Measurements from ENCODE around the gene CCR9.

CCR9 gene

DNA sequence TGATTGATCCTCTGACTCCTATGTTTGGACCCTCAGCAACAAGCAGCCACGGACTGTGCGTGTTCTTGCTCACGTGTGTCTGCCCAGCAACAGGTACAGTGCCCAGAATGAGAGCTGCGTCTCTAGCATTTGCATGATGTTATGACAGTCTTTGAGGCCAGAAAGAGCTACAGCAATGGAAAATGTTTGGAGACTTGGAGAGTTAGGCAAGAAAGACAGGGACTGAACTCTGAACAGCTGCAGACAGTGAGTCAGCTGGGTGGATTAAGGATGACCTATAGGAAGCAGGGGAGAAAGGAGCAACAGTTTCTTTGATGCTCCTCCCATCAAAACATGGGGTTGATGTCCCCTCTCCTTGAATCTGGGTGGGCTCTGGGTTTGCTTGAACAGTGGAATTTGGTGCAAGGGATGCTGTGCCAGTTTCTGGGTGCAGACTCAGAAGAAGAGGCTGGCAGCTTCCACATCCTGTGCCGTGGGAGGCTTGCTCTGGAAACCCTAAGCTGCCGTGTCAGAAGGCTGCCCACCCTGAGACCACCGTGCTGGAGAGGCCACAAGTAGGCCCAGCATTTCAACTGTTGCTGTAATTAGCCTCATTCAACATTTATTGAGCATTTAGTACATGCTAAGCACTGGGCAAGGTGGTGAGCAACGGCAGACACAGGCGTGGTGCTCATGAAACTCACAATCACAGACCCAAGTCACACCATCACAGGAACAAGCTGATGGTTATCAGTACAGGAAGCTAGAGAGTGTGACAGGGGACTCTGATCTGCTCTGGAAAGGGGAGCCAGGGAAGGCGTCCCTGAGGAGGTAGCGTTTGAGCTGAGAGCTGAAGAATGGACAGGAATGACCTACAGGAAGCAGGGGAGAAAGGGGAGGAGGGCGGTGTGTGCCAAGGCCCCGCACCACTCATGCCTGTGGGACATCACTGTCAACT lies 21.7 kb downstream of the CCR9 start:
- no peak for DNase-seq (ENCODE audit: low read depth, low spot score)

DNA sequence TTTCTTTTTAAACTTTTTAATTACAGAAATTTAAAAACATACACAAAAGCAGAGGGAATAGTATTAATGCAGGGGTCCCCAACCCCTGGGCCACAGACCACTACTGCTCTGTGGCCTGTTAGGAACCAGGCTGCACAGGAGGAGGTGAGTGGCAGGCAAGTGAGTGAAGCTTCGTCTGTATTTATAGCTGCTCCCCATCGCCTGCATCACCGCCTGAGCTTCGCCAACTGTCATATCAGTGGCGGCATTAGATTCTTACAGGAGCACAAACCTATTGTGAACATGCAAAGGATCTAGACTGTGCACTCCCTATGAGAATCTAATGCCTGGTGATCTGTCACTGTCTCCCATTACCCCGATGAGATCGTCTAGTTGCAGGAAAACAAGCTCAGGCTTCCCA lies 22.4 kb downstream of the CCR9 start:
- DNase-seq (ENCODE audit: low read depth, low spot score), result no peak

DNA sequence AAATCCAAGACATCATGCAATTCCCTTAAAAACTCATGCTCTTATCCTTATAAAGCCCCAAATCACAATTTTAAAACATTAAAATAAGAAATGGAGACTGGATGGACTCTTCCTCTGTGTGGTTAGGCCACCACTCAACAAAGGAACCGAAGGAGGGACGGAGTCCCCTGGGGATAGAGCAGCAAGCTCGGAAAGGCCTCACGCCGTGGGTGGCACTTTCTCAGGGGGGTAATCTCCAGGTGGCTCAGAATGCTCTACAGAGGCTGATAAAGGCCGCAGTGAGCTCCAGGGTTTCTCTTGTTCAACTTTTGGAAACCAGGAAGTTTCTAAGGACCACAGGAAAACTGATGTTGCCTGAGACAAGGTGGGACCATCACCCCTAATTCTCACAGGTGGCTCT lies 23.2 kb downstream of the CCR9 start:
- DNase-seq (ENCODE audit: low read depth, low spot score), result no peak

DNA sequence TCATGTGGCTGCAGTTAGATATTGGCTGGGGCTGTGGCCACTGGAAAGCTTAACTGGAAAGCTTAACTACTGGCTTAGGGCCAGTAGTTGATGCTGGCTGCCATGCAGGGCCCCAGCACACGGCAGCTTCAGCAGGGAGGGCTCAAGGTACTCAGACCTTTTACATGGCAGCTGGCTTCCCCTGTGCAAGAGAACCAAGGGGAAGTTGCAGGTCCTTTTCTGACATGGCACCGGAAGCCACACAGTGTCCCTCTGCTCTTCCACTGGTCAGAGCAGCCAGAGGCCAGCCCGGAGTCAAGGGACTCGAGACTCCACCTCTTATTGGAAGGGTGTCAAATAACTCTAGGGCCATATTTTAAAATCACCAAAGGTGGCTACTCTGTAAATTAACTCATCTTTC lies 24.5 kb downstream of the CCR9 start:
- DNase-seq (ENCODE audit: low read depth, low spot score), result no peak

DNA sequence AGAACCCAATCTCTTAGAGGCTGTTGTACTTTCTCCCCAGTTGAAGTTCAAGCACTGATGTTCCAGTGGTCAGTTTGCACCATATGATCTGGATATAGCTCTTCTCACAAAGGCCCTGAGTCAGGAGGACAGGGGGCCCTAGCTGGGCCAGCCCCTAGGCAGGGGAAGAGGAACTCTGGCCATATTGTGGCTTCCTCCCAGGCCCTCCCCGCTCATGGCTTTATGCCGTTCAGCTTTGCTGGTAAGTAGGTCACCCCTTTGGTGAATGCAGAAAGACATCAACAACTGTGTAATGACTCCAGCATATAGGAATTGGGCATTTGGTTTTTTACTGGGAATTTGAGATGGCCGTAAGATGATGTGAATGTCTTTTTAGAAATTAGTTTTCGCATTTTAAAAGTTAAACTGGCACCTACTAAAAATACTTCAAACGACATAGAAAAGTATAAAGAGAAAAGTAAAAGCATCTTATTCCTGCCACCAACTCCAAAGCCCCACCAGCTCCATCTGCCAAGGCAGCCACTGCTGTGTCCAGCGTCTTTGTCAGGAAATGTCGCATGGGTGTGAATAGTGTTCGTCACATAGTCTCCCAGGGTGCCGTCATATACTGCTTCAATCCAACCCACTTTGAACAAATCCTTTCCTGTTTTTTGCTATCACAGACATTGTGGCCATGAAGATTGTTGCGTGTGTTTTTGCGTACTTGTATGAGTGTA lies 25.3 kb downstream of the CCR9 start:
- DNase-seq (ENCODE audit: low read depth, low spot score), result no peak

DNA sequence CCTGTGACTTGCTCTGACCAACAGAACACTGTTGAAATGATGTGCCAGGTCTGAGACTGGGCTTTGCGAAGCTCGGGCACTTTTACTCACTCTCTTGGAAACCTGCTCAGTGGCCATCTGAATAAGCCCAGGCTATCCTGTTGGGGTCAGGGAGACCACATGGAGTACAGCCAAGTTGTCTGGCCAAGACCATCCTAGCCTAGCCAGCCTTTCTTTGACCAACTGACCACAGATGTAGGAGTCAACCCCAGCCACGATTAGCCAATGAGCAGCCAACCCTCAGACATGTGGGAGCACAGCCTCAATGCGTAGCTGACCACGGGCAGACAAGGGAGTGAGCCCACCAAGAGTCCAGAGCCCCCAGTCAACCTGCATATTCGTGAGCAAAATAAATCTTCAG lies 26.1 kb downstream of the CCR9 start:
- no peak for DNase-seq (ENCODE audit: low read depth, low spot score)

DNA sequence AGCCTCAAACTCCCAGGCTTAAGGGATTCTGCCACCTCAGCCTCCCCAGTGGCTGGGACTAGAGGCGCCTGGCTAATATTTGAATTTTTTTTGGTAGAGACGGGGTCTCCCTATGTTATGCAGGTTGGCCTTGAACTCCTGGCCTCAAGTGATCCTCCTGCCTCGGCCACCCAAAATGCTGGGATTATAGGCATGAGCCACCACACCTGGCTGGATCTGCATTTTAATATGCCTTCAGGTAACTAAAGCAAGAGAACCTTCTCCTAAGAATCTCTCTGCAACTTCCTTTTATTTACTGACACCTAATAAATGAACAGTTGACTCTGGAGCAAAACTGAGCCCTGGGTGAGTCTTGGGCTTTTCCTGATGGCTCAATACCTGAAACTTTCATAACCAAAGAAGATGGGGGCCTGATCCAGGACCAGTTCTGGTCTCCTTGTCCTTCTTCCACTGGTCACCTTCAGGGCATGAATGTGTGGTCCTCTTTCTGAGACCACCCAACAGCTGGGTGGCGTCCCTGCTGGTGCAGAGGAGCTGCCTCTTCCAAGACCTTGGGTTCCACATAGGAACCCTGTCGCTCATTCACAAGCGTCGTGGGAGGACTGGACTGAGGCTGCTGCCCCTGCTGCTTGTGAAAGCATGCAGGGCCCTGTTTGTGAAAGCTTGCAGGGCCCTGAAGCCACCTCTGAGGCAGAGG lies 28.2 kb downstream of the CCR9 start:
- DNase-seq (ENCODE audit: low read depth, low spot score), result no peak

DNA sequence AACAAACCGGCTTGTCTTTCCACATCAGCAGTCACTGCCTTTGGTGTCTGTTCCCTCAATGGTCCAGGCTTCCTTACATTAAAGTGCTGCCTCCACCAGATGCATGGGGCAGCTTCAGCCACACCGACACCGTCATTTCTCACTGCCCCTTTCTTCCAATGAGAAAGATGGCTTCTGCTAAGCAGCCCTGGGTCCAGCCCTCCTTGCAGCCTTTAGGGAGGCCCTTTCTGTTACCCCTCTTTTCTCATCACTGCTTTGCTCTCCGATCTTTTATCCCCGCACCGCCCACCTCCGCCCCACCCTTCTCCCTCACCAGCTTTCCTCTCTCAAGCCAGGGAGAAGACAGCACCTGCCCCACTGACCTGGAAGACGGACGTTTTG lies 28.7 kb downstream of the CCR9 start:
- DNase-seq (ENCODE audit: low read depth, low spot score), result no peak

DNA sequence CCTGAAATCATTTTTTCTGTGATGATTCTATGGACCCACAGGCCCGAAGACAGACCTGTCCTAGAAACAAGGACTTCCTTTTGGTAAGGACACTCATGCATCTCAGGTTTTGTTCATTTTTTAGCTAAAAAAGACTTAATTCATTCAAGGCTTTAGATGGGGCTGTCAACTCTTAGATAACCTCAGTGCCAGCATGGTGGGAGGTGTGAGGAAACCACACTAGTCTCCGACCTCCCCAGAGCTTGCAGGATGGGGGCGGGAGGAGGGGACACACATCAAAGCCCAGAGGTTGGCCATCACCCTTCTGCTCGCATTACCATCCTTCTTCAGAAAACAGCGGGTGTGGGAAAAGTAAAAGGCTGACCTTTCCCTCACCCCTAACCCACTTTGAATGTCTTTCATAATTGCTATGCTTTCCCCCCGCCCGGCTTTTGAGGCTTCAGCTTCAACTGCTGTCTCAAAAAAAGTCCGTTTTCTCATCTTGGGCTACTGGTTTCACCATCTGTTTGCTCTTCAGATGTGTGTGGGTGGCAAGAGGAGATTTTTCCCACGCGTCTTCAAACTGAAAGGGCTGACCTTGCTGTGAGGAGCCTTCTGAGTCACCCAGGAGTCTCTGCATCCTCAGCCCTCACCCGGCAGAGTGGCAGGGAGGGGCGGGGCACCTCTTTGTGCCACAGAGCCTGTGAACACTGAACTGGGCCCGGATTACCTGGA lies 29.3 kb downstream of the CCR9 start:
- DNase-seq (ENCODE audit: low read depth, low spot score), result no peak

DNA sequence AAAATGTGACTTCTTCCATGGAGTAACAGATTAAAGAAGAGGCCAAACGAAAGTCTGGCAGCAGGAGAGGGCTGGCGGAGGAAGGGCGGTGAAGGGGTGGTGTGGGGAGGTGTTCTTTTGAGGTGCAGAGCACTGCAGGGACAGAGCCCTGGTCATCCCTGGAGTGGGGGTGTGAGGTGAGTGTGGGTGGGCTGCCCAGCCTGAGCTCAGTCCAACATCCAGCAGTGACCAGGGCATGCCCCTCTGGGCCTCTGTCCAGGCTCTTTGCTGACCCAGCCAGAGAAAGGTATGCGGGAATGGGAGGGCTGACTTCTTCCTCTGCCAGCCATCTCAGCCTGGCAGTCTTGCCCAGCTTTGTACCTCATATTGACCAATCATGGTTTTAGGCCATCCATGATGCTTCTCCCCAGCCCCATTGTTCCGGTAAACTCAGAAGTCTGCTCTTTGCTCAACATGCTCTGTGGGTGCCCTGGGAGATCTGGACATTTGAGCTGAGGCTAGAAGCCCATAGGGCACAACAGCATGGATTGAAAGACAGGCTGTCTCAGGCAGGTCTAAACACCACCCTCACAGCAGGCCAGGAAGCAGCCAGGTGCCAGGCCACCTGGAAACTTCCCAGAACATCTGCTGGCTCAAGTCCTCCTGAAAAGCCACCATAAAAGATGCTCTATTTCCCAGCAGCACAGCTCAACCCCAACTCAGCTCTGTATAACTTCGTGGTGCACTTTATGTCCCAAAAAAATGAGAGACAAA lies 31.0 kb downstream of the CCR9 start:
- DNase-seq (ENCODE audit: low read depth, low spot score), result no peak

DNA sequence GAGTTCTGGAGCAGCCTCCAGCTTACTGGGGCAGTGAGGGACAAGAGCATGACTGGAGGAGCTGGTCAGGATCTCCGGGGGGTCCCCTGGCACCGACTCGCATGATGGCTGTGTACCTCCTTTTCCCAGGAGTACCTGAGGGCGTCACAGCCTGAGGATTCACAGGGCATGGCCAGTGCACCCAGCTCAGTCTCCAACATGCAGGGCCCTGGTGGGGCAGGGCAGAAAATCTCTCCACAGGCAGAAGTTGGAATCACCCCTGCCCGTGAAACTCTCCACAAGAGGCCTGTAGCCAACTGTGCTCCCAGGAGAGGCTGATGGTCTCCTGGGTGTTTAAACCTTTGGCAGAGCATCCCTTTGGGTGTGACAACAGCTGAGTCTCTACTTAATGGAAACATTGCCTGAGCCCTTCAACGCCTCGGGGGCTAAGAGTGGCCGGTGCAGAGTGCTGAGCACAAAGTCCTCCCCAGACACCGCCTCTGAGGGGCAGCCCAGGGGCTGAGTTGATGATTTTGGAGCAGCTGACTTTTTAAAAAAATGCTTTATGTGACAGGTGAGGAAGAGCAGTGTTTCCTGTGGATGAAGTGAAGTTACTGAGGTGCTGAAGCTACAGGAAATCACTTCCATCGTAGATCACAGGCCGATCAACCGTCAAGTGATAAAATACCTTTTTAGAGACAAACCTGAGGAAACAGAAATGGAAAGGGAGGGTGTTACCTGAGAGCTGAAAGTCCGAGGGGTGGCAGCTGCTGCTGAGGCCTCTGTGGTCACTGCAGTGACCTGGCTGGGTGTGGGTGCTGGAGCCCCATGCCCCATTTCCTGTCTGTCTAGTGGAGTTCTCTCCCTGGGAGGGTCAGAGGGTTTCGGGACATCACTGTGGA lies 35.1 kb downstream of the CCR9 start:
- DNase-seq (ENCODE audit: low read depth, low spot score), result no peak

DNA sequence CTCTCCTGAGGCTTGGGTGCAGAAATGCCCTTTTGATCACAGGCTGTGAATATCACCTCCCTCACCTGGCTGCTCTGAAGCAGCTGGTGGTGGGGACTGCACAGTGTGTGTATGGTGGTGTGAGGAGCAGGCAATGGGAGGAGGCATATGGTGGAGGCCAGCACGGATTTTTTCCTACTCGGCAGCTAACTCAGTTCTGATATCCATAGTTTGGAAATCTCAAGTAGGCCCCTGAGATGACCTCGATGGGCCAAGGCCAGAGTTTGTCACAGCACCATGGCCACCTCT lies 35.6 kb downstream of the CCR9 start:
- no peak for DNase-seq (ENCODE audit: low read depth, low spot score)

DNA sequence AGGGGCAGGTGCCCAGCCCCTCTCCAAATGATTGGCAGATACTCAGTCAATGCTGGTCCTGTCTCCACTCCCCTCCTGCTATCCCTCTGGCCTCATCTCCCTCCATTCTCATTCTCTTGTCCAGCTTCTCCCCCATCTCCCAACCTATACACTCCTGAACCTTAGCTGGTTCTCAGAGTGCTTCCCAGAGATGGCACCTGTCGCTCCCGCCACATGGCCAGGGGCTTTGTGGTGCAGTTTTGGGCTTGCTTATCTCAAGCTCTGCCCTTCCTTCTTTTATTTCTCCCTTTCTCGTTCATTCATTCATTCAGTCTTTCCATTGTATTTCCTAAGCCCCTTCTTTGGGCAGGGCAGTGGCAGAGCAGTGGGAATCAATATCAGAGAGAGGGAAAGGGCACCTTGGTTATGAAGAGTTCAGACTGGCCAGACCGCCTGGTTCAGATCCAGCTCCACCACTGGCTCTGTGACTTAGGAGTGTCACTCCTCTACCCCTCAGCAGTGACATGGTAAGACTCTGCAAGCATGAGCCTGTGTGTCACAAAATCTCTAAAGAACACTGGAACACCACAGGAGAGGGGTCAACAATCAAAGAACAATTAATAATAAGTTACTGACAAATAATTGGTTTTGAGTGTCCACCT lies 36.7 kb downstream of the CCR9 start:
- DNase-seq (ENCODE audit: low read depth, low spot score), result no peak

DNA sequence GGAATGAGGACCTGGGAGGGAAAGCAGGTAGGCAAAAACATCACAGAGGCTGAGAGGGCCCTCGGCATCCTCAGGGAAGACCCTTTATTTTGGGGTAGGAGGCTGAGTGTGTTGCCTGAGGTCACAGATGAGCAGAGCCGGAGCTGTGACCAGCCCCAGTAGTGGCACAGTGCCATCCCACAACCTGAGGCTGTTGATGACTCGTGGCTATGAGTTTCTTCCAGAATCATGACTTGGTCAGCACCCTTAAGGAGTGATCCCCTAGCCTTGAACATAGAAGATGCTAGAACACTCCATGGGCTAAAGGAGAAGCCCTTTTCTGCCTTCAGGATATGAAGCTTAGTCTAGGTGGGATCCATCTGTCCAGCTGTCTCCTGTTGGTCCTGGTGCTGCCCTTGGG lies 37.4 kb downstream of the CCR9 start:
- no peak for DNase-seq (ENCODE audit: low read depth, low spot score)

DNA sequence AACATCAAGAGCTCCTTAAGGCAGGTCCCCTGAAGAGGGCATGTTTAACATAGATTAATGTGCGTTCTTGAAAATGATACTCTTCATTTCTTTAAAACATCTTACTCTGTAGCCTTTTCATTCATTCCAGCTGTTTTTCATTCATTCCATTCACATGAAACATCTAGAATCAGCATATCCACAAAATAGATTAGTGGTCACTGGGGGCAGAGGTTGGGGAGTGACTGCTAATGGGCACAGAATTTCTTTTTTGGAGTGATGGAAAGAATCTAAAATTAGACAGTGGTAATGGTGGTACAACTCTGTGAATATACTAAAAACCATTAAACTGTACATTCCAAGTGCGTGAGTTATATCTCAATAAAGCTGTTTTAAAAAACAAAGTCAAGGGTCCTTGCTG lies 41.5 kb downstream of the CCR9 start:
- no peak for DNase-seq (ENCODE audit: low read depth, low spot score)

DNA sequence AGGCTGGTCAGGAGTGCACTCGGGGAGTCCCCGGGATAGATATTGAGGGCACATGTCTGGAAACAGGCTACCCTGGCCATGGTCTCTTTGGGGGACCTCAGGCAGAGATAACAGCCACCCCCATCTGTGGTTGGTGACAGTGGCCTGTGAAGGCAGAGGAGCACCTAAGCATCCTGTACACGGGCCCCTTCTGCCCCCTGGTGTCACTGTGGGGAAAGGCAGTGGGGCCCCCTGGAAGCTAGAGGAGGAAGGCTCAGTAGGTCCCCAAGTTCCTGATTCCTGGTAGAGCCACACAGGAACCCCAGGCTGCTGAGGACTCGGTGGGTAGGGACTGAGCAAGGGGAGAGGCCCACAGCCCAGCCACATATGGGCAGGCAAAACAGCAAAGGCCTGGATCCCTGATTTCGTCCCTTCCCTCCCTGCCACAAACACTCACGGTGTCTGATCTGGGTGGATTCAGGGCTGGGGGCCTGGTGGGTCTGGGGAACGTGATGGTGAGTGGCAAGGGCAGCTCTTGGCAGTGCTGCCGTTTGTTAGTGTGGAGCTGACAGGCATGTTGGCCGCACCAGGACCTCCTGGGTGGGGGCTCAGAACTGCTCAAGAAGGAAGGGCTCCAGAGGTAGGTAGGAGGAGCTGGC lies 42.8 kb downstream of the CCR9 start:
- no peak for DNase-seq (ENCODE audit: low read depth, low spot score)

DNA sequence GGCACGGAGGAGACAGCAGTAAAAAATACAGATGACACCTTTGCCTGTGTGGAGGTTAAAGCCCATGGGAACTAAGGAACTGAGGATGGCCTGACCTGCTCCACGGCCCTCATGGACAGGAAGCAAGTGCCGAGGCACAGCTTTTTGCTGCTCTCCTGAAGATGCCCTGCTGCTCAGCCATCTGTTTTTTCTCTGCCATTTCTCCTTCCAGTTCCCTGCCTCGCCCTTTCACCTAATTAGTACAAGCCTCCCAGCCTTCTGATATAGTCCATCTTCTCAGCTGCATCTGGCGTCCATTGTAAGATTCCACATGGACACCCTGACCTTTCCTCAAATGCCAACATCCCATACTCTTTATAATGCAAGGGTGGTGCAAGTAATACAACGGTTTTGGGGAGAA lies 45.2 kb downstream of the CCR9 start:
- no peak for DNase-seq (ENCODE audit: low read depth, low spot score)

DNA sequence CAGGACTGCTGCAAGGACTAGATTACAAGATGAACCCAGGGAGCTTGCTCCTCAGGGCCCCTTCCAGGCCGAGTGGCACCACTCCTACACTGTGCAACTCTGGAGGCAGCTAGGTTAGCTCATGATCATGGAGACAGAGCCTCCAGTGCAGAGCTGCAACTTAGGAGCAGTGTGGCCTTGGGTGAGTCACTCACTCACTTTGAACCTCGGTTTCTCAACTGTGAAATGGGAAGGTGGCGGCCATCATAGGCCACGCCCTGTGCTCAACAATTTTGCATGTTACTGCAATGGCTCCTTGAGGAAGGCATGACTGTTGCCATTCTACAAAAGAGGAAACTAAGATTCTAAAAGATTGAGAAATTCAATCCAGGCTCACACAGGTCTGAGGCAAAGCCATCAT lies 45.8 kb downstream of the CCR9 start:
- no peak for DNase-seq (ENCODE audit: low read depth, low spot score)

DNA sequence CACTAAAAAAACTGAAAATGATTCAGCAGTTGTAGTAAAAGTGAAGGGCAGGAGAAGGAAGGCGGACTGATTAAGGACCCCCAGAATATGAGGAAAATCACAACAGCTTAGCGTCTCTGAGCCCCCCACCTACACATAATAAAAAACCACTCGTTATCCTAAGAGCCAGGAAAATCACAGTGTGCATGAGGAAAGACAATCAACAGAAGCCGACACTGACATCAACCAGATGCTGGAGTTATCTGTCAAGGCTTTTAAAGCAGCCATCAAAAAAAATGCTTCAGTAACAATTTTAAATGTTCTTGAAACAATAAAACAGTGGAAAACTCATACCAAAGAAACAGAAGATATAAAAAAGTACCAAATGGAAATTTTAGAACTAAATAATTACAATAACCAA lies 47.2 kb downstream of the CCR9 start:
- DNase-seq (ENCODE audit: low read depth, low spot score), result no peak
